Raji (cell line): ENCODE results near the gene LDLRAD4.

Source experiments
- POLR2A ChIP-seq: IDR thresholded peaks from 2 replicates; pipeline ENCODE4 v1.6.1; 2011; ENCODE audit warnings: low read depth, low read length, control low read depth; ENCODE audit not compliant: insufficient read depth

Gene LDLRAD4

DNA sequence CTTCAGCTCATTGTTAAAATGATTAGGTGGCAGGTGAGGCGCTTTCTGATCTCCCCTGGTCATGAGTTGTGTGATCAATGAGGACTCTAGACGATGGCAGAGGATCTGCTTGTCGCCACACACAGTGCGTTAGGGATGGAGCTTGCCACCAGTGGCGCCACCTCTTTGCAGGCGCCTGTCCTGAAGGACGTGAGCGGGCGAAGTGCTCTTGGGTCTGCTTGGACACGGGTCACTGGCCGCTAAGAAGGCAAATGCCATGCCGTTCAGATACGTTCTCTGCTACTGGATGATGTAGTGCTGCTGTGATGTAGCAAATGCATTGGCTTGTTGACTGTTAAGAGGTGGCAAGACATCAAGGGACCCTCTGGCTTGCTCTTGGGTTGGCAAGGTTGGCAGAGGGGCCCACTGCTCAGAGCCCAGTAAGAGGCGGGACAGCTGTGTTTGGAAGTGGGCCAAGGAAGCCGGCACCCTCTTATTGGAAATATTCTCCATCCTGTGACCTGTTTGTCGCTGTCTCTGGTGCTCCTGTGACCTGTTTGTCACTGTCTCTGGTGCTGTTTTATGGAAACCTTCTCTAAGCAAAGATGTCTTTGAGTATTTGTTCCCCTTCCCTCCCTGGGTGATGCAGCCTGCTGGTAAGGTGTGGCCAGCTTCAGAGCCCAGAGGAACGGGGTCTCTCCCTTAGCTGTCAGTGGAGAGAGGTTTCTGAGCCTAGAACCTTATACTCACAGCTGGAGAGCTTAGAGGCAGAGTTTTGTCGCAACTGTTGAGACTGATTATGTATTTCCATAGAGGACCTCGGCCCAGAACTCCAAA lies 14.6 kb downstream of the LDLRAD4 start:
- TF ChIP-seq POLR2A, result no peak

DNA sequence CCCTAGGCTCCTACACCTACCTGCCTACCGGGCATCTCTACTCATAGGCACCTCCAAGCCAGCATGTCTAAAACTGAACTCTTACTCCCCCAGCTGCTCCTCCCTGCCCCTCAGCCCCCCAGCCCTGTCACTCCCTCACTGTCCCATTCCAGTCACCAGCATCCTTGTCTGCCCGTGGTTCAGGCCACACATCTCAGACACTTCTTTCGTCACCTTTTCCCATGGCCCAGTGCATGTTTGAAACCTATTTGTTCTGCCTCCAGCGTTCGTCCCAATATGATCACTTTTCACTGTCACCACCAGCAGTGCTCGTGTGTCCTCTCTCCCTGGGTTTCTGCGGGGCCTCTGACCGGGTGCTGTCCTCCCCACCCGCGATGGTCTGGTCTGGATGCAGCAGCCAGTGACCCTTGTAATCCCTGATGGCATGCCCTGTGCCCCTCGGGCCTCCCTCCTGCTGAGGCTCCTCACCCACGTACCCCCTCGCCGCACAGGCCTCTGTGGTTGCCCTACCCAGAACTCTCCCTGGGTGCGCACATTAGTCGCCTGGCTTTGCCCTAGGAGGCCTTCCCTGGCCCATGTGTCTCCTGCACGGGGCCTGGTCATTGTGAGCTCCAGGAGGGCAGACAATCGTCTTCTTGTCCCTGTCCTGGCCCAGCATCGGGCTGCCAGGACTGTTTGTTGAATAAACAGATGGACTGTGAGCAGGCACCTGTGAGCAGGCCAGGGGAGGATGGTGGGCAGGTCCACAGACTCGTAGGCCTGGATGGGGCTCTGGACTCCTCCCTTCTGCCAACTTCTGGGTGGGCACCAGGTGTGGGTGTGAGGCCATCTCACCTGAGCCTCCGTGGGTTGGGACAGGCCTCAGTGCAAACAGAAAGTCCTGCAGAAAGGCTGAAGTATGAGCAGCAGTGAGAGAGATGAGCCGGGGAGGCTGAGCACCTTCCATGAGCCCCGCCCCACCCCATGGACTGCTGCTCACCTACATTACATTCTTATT lies 15.5 kb downstream of the LDLRAD4 start:
- TF ChIP-seq POLR2A, result no peak

DNA sequence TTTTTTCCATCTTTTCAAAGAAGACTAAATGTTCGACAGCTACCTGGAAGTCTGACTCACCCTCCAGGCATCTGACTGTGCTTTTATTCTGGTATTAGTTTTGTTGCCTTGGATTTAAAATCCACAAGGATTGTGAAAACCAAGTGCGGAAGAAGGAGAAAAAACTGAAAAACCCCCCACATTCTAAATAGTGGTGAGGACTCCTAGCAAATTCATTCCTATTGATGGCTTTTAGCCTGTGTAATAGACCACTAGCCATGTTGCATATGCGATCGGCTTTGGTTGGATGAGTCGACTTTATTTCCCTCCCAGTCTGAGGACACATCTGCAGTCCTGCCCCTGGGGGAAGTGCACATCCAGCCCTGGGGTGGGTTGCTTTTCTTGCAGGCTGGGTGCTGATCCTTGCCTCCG lies 16.9 kb downstream of the LDLRAD4 start:
- no peak for TF ChIP-seq POLR2A

DNA sequence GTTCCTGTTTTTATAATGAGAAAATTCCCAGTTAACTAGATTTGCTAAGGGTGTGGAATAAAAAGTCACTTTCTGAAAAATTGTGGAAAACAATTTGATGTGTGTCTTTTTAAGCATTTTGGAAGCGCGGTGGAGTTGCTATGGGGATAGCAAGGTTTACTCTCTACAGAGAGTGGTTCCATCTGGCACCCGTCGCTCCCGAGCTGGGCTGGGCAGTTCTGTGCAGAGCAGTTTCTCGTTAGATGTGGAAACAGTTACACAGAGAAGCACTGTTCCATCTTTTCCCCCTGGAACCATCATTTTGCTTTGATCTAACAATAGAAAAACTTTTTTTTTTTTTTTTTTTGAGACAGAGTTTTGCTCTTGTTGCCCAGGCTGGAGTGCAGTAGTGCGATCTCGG lies 17.4 kb downstream of the LDLRAD4 start:
- no peak for TF ChIP-seq POLR2A

DNA sequence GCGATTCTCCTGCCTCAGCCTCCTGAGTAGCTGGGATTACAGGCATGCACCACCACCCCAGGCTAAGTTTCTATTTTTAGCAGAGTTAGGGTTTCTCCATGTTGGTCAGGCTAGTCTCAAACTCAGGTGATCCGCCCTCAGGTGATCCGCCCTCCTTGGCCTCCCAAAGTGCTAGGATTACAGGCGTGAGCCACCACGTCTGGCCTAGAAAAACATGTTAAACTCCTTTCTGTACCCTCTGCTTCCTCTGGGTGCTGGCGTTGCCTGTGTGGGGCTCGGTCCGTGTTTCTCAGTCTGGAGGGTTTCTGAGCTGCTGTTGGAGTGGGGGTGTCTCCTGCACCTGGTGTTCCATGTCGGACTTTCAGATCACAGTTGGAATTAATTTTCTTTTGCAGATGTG lies 17.9 kb downstream of the LDLRAD4 start:
- no peak for TF ChIP-seq POLR2A

DNA sequence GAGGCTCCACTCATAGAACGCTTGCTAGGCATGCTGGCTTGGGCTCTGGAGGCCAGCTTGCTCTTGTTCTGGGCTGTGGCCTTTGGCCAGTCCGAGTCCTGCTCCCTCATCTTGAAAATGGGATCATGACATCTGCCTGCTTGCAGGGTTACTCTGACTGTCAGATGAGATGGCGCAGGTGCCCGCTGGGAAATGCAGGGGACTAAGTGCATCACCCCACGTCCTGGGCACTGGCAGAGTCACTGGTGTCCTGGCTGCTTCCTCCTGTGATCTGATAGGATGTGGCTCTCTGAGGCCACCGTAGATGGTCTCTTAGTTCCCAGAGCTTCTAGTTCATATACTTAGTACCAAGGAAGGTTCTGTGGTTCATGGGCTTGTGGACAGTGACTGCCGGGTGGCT lies 18.5 kb downstream of the LDLRAD4 start:
- no peak for TF ChIP-seq POLR2A

DNA sequence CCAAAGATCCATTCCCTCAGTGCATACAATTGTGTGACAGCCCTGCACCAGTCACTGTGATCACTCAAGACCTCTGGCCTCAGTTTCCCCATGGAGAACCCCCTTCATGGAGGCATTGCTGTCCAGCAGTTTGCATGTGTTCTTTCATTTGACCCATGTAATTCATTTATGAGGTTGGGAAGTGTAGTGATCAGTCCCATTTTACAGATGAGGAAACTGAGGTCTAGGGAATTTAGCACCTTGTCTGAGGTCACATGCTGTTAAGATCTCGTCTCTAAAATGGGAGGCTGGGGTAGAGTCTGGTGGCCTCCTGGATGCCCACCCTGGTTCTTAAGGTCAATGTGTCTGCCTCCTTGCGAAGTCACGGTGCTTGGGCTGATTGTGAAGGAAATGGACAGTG lies 19.1 kb downstream of the LDLRAD4 start:
- TF ChIP-seq POLR2A, result no peak

DNA sequence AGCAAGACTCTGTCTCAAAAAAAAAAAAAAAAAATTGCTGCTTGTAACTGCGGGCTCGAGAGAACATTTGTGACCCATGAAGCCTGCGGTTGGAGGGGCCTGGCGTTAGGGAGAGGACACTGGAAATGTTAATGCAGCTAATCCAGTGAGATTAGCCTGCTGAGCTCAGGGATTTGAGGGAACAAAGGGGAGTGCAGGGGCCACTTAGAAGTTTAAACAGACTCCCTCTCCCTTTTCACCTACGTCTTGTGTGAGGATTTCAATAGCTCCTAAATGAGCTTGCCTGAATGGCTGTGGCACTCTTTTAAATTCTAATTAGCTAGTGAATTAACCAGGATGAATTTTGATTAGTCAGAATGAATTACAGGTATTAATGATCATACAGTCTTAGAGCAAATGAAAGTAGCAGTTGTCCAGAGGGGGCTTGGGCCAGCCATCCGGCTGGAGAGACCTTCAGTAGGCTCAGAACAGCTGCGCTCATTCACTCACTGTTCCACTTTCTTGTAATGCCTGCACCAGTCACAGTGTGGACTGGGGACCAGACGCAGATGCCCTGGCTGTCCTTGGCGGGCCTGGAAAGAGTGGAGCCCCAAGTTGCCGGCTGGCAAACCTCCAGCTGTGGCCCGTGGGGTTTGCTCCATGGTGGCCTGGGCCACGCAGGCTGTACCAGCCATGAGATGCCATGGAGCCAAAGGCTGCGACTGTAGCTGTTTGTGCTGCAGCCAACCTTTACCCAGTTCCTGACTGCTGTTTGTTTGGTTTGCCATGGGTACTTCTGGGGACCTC lies 20.8 kb downstream of the LDLRAD4 start:
- TF ChIP-seq POLR2A, result no peak

DNA sequence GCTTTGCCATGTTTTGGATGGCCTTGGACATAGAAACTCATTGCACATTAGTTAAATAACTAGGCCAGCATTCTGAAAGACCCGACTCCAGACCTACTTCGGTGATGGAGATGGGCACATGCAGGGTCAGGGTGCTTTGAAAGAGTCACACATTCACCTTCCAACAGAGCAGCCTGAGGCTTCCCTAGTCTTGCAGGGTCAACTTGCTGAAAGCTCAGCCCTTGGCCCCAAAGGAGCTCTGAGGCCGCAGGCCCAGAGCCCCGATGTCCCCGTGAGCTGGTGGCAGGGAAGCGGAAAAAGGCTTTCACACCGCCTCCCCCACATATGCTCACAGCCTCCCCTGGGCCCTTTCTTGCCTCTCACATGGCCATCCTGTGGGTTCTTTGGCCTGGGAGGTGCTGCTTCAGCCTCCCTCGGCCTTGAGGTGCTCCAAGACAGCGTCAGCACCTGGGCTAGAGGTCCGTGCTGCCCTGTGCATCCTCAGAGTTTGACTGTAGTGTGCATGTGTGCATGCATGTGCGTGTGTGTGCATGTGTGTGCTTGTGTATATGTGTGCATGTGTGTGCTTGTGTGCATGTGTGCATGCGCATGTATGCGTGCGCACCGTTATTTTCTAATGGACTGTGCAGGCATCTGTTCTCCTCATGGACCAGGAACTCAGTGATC lies 21.6 kb downstream of the LDLRAD4 start:
- TF ChIP-seq POLR2A, result no peak

DNA sequence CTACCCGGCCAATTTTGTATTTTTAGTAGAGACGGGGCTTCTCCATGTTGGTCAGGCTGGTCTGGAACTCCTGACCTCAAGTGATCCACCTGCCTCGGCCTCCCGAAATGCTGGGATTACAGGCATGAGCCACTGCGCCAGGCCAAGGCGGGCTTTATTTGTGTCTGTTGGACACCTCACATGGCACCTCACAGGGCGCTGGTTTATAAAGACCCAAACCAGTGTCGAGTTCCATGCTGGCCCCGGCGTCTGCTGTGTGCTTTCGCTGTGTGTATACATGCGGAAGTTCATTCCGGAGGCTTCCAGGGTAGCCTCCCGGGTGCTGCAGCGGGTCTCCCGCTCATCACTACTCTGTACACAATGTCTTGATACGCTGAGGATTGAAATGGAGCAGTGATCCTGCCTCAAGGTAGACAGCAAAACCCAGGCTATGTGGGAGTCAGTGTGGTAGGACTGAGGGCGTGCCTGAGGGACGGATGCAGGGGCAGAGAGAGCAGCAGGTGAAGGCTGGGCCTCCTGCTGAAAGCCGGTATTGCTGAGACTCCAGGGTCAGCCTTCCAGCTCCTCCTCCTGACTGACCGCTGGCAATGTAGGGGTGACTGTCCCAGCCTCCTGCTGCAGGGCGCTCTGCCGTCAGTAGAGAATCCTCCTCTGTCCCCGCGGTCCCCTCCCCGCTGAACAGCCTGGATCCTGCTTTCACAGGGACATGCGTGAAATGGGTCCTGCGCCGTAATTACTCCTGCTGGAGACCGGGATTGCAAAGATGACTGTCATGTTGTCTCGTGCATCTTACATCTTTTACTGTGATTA lies 22.7 kb downstream of the LDLRAD4 start:
- TF ChIP-seq POLR2A, result no peak

DNA sequence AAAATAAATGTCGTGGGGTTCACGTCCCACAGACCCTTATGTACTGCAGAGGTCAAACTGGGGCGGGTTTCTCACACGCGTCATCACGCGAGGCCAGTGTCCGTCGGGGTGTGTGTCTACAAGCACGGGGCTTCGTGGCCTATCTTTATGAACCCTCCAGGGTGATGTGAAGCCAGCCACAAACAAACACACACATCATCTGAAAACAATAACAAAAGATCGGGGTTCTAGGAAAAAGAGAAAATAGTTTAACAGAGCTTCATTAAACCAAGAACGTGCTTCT lies 23.3 kb downstream of the LDLRAD4 start:
- no peak for TF ChIP-seq POLR2A

DNA sequence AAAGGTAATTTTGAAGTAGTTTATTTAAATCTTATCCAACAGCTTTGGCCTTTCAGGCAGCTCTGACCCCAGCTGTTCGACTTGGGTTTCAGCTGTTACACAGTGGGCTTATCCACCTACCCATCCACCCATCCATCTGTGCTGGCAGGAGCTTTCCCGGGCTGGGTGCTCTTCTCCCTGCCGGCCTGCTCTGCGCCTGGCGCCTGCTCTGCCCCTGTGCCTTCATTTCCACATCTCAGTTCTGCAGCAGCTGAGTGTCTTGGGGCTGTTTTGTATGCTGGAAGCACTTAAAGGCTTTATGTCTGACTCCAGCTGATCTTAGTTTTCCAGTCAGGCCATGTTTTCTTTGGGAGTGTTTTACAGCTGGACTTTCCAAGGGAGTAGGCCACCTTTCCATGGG lies 24.2 kb downstream of the LDLRAD4 start:
- no peak for TF ChIP-seq POLR2A

DNA sequence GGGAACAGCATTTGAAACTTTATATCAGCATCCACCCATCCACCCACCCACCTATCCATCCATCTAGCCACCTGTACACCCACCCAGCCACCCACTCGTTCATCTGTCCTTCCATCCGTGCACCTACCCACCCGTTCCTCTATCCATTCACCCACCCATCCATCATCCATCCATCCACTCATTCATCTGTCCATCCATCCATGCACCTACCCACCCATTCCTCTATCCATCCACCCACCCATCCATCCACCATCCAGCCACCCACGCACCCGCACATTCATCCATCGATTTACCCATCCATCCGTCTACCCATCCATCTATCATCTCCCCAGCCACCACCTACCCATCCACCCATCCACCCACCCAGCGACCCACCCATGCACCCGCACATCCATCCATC lies 24.8 kb downstream of the LDLRAD4 start:
- TF ChIP-seq POLR2A, result no peak

DNA sequence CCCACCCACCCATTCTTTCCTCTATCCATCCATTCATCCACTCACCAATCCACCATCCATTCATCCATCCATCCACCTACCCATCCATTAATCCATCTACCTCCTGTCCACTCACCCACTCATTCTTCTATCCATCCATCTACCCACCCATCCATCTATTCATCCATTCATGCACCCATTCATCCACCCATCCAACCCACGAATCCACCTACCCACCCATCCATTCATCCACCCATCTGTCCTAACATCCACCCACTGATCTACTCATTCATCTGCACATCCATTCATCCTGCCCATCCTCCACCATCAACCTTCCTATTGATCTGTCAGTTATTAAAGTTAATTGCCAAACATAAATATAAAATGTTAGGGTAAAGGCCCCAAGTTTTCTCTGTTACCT lies 25.6 kb downstream of the LDLRAD4 start:
- TF ChIP-seq POLR2A, result no peak
